Measurements from ENCODE around the gene AADACL2. TPM values are rescaled to one million over a fixed set of nuclear protein-coding genes. Genes with fewer than 3 reads are reported as not detected.

AADACL2 gene
- total RNA-seq, 1 donor from 2014 or later, result 0.49 TPM

DNA sequence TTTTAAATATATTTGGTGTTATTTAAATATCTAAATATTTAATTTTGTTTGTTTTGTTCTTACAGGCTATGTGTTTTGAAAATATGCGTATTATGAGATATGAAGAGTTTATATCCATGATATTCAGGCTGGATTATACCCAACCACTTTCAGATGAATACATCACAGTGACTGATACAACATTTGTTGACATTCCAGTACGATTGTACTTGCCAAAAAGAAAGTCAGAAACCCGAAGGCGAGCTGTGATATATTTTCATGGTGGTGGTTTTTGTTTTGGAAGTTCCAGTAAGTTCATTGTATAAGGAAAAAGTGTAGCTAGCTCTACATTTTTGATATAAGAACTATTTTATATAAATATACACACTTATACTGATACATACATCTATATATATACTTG, 6.9 kb downstream of the AADACL2 start:
- H3K4me3 ChIP-seq, result no peak overlapping the region
- H3K4me1 ChIP-seq, result no peaks in the 10 kb centered on the region
- H3K9me3 ChIP-seq, result no peaks in the 10 kb centered on the region
- DNase-seq (ENCODE audit: extremely low spot score in 2 of 2), result no peak
- no peak overlapping the region for H3K27ac ChIP-seq
- H3K36me3 ChIP-seq, result no peaks in the 10 kb centered on the region
- no peaks in the 10 kb centered on the region for H3K27me3 ChIP-seq
- intact Hi-C loops (cut with DNase I), result no loop called here
- no peak for TF ChIP-seq POLR2AphosphoS5 (IDR thresholded peaks at IDR 0.05; ENCODE audit: insufficient read depth in 1 of 2, low read depth in 1 of 2)
- TF ChIP-seq, protein P1, sequence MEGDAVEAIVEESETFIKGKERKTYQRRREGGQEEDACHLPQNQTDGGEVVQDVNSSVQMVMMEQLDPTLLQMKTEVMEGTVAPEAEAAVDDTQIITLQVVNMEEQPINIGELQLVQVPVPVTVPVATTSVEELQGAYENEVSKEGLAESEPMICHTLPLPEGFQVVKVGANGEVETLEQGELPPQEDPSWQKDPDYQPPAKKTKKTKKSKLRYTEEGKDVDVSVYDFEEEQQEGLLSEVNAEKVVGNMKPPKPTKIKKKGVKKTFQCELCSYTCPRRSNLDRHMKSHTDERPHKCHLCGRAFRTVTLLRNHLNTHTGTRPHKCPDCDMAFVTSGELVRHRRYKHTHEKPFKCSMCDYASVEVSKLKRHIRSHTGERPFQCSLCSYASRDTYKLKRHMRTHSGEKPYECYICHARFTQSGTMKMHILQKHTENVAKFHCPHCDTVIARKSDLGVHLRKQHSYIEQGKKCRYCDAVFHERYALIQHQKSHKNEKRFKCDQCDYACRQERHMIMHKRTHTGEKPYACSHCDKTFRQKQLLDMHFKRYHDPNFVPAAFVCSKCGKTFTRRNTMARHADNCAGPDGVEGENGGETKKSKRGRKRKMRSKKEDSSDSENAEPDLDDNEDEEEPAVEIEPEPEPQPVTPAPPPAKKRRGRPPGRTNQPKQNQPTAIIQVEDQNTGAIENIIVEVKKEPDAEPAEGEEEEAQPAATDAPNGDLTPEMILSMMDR (IDR thresholded peaks at IDR 0.05), result no peak
- no peak for TF ChIP-seq POLR2A (IDR thresholded peaks at IDR 0.05)

DNA sequence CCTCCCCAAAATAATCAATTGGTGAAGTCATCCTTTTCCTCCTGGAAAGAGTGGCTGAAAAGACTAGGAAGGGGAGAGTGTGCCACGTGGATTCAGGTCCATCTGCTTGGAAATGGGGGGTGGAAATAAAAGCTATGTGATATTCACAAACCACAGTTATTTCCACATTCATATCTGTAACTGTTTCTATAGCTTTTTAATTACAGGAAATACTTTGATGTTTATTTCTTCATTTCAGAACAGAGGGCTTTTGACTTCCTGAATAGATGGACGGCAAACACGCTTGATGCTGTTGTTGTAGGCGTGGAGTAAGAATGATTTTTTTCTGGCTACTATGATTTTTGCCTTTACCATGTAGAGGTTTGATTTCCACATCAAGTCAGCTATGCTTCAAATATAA, 10.1 kb downstream of the AADACL2 start:
- TF ChIP-seq POLR2A (IDR thresholded peaks at IDR 0.05), result no peak
- TF ChIP-seq, protein P1 (IDR thresholded peaks at IDR 0.05), result no peak
- no peak for TF ChIP-seq POLR2AphosphoS5 (IDR thresholded peaks at IDR 0.05; ENCODE audit: insufficient read depth in 1 of 2, low read depth in 1 of 2)
- Histone ChIP-seq H3K4me3 (no peak overlapping the region), H3K9me3 (no peaks in the 10 kb centered on the region), H3K27ac (no peak overlapping the region), H3K36me3 (no peaks in the 10 kb centered on the region), H3K27me3 (no peaks in the 10 kb centered on the region), H3K4me1 (no peaks in the 10 kb centered on the region)
- DNase-seq (ENCODE audit: extremely low spot score in 2 of 2), result no peak
- intact Hi-C loops (cut with DNase I), result no loop called here

DNA sequence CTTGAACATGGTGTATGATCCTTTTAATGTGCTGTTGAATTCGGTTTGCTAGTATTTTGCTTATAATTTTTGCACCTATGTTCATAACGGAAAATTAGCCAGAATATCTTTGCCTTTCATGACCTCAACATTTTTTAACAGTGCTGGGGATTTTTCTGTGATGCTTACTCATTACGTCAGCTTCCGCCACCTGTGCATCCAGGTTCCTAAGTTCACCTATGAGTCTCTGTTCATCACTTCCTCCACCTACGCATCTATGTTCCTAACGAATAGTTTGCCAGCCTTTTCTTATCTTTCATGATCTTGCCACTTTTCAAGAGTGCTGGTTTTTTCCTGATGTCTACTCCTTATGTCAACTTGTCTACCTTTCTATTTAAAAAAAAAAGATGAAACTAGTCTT, 16.5 kb downstream of the AADACL2 start:
- TF ChIP-seq, protein P1 (IDR thresholded peaks at IDR 0.05), result no peak
- TF ChIP-seq POLR2AphosphoS5 (IDR thresholded peaks at IDR 0.05; ENCODE audit: insufficient read depth in 1 of 2, low read depth in 1 of 2) (no peak), POLR2A (IDR thresholded peaks at IDR 0.05) (no peak)

DNA sequence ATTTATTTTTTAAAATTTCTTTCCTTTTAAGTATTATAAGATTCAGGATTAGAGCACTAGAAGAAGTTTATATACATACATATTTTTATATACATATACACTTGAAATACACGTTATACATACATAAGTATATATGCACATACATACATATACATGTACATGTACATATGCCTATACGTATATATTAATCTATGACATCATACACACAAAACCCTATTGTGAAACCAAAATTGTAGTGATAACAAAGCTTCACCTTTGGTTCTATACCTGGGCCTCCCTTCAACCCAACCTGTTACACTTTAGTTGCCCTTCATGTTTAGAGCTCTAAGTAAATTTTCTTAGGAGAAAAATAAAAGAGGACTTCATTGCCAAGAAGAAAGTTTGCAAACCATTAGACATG, 17.0 kb downstream of the AADACL2 start:
- no peaks in the 10 kb centered on the region for H3K36me3 ChIP-seq
- H3K27ac ChIP-seq, result no peak overlapping the region
- H3K4me1 ChIP-seq, result peaks cover 6% of the 10 kb centered on the region
- H3K9me3 ChIP-seq, result no peaks in the 10 kb centered on the region
- DNase-seq (ENCODE audit: extremely low spot score in 2 of 2), result no peak
- intact Hi-C loops (cut with DNase I), result no loop called here
- no peak for TF ChIP-seq POLR2A (IDR thresholded peaks at IDR 0.05)
- no peak for TF ChIP-seq POLR2AphosphoS5 (IDR thresholded peaks at IDR 0.05; ENCODE audit: insufficient read depth in 1 of 2, low read depth in 1 of 2)
- TF ChIP-seq, protein P1 (IDR thresholded peaks at IDR 0.05), result no peak
- no peaks in the 10 kb centered on the region for H3K27me3 ChIP-seq
- H3K4me3 ChIP-seq, result no peak overlapping the region

More for the DNA sequence above, 16.5 kb downstream of the AADACL2 start:
- H3K36me3 ChIP-seq, result no peaks in the 10 kb centered on the region
- peaks cover 6% of the 10 kb centered on the region for H3K4me1 ChIP-seq
- no peak for DNase-seq (ENCODE audit: extremely low spot score in 2 of 2)
- H3K4me3 ChIP-seq, result no peak overlapping the region
- H3K9me3 ChIP-seq, result no peaks in the 10 kb centered on the region
- no peaks in the 10 kb centered on the region for H3K27me3 ChIP-seq
- no peak overlapping the region for H3K27ac ChIP-seq
- intact Hi-C loops (cut with DNase I), result no loop called here

DNA sequence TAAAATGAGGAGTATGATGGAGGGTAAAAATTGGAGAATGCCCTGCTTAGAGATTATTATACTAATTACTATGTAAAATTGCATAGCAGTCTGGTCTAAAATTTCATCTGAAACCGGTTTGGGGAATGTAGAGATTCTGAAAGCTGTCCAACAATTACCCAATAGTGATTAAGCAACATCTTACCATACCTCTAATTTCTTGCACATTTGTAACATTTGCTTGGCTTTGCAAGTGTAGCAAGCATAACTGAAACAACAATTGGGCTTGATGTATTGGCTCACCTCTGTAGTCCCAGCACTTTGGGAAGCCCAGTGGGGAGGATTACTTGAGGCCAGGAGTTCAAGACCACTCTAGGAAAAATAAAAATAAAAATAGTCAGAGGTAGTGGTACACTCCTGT, 17.4 kb downstream of the AADACL2 start:
- Histone ChIP-seq H3K4me3 (no peak overlapping the region), H3K27me3 (no peaks in the 10 kb centered on the region), H3K36me3 (no peaks in the 10 kb centered on the region), H3K27ac (no peak overlapping the region), H3K4me1 (peaks cover 6% of the 10 kb centered on the region), H3K9me3 (no peaks in the 10 kb centered on the region)
- intact Hi-C loops (cut with DNase I), result no loop called here
- no peak for DNase-seq (ENCODE audit: extremely low spot score in 2 of 2)
- TF ChIP-seq POLR2A (IDR thresholded peaks at IDR 0.05), result no peak
- peak in 1 of 2 donors; percentile 44 for TF ChIP-seq POLR2AphosphoS5 (IDR thresholded peaks at IDR 0.05; ENCODE audit: insufficient read depth in 1 of 2, low read depth in 1 of 2)
